HEK293T (cell line): ENCODE data around the gene SEL1L3.

Experiments used
- CTCF ChIA-PET: fragments of 350-600 bp; formaldehyde crosslinking; extraction: SDS; loops from one replicate; lab custom pipeline; 2021; ENCODE audit warnings: antibody characterized with exemption, inconsistent platforms; lab: Yijun Ruan, JAX
- POLR2A ChIA-PET: fragments of 350-600 bp; formaldehyde crosslinking; extraction: SDS; loops from one replicate; lab custom pipeline; 2020; ENCODE audit warnings: antibody characterized with exemption, inconsistent platforms; lab: Yijun Ruan, JAX
- DNase-seq: peaks from one replicate; pipeline ENCODE4 v3.0.0; 2012; ENCODE audit warnings: mixed read lengths; ENCODE audit errors: extremely low spot score
- ARNT ChIP-seq: fragments of 450-650 bp; IDR thresholded peaks from 2 replicates; pipeline ENCODE4 v1.6.1; 2017; ENCODE audit warnings: mild to moderate bottlenecking
- BHLHE40 ChIP-seq: fragments of 450-650 bp; IDR thresholded peaks from 2 replicates; pipeline ENCODE4 v1.6.1; 2016; ENCODE audit warnings: mild to moderate bottlenecking, moderate library complexity, borderline replicate concordance
- CTBP1 ChIP-seq: fragments of 450-650 bp; IDR thresholded peaks from 2 replicates; pipeline ENCODE4 v1.6.1; 2016; ENCODE audit warnings: borderline replicate concordance
- ELF4 ChIP-seq: fragments of 450-650 bp; IDR thresholded peaks from 2 replicates; pipeline ENCODE4 v1.6.1; 2017; ENCODE audit warnings: antibody characterized with exemption
- FOXA1 ChIP-seq: fragments of 450-650 bp; IDR thresholded peaks from 2 replicates; pipeline ENCODE4 v1.6.1; 2016; ENCODE audit warnings: mild to moderate bottlenecking
- FOXK2 ChIP-seq: fragments of 450-650 bp; IDR thresholded peaks from 2 replicates; pipeline ENCODE4 v1.6.1; 2016; ENCODE audit warnings: mild to moderate bottlenecking
- FOXM1 ChIP-seq: fragments of 450-650 bp; IDR thresholded peaks from 2 replicates; pipeline ENCODE4 v1.6.1; 2017; ENCODE audit warnings: mild to moderate bottlenecking, borderline replicate concordance
- HDGF ChIP-seq: fragments of 450-650 bp; IDR thresholded peaks from 2 replicates; pipeline ENCODE4 v1.6.1; 2017; ENCODE audit warnings: antibody characterized with exemption, borderline replicate concordance
- L3MBTL2 ChIP-seq: fragments of 450-650 bp; conservative IDR thresholded peaks from 2 replicates; pipeline ENCODE4 v1.6.1; 2016; ENCODE audit warnings: mild to moderate bottlenecking
- LEF1 ChIP-seq: fragments of 450-650 bp; IDR thresholded peaks from 2 replicates; pipeline ENCODE4 v1.6.1; 2017; ENCODE audit warnings: mild to moderate bottlenecking, borderline replicate concordance
- NFRKB ChIP-seq: fragments of 450-650 bp; IDR thresholded peaks from 2 replicates; pipeline ENCODE4 v1.6.1; 2016; ENCODE audit warnings: mild to moderate bottlenecking, moderate library complexity
- SP1 ChIP-seq: fragments of 450-650 bp; IDR thresholded peaks from 2 replicates; pipeline ENCODE4 v1.6.1; 2017
- SUZ12 ChIP-seq: fragments of 450-650 bp; IDR thresholded peaks from 2 replicates; pipeline ENCODE4 v1.6.1; 2016; ENCODE audit warnings: mild to moderate bottlenecking
- TARDBP ChIP-seq: fragments of 450-650 bp; IDR thresholded peaks from 2 replicates; pipeline ENCODE4 v1.6.1; 2016
- ZNF384 ChIP-seq: fragments of 450-650 bp; IDR thresholded peaks from 2 replicates; pipeline ENCODE4 v1.6.1; 2016
- TF ChIP-seq, protein P1 (sequence below): fragments of 450-650 bp; IDR thresholded peaks from 2 replicates; pipeline ENCODE4 v1.6.1; 2016

SEL1L3 gene

GRCh38 chr4:25750874-25751273, 111.9 kb downstream of the SEL1L3 start:
- no peak for TF ChIP-seq LEF1
- TF ChIP-seq, protein P1, sequence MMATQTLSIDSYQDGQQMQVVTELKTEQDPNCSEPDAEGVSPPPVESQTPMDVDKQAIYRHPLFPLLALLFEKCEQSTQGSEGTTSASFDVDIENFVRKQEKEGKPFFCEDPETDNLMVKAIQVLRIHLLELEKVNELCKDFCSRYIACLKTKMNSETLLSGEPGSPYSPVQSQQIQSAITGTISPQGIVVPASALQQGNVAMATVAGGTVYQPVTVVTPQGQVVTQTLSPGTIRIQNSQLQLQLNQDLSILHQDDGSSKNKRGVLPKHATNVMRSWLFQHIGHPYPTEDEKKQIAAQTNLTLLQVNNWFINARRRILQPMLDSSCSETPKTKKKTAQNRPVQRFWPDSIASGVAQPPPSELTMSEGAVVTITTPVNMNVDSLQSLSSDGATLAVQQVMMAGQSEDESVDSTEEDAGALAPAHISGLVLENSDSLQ = no peak
- TF ChIP-seq TARDBP = no peak
- no peak for TF ChIP-seq ZNF384
- TF ChIP-seq NFRKB = no peak
- no peak for TF ChIP-seq SUZ12
- no peak for TF ChIP-seq ELF4
- TF ChIP-seq L3MBTL2 = no peak
- no peak for TF ChIP-seq BHLHE40
- TF ChIP-seq FOXK2 = no peak
- TF ChIP-seq CTBP1 = no peak
- TF ChIP-seq ARNT = no peak
- no peak for TF ChIP-seq HDGF
- TF ChIP-seq SP1 = no peak
- no peak for TF ChIP-seq FOXA1
- no peak for TF ChIP-seq FOXM1
- CTCF ChIA-PET = interaction anchor here (0.5 kb wide), 1 partner anchor 1355 kb away, joined by 4 read pairs; no protein-coding TSS in a partner anchor
- DNase-seq = no peak
- POLR2A ChIA-PET = no interaction called here

- ChIA-PET CTCF (no interaction called here), POLR2A (no interaction called here)
- TF ChIP-seq L3MBTL2 (no peak), FOXM1 (no peak), ELF4 (no peak), ZNF384 (no peak), BHLHE40 (no peak), SP1 (no peak), HDGF (no peak), CTBP1 (no peak)
- TF ChIP-seq, protein P1 = no peak
- no peak for DNase-seq
Measured at GRCh38 chr4:25749150-25749794, 113.5 kb downstream of the SEL1L3 start.

DNA sequence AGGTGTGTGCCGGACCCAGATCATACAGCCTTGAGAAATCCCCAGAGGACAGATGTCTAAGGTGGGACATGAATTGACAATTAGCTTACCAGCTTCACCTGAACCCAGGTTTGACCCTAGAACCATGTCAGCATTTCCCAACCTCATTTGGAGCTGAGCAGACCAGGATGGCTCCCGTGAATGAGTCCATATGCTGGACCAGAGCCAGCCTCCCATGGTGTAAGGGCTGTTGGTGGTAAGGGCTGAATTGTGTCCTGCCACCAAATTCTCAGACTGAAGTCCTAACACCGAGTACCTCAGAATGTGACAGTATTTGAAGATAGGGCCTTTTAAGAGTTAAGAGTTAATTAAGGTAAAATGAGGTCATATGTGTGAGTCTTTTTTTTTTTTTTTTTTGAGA, 118.8 kb downstream of the SEL1L3 start:
- CTCF ChIA-PET = no interaction called here
- no peak for DNase-seq
- TF ChIP-seq TARDBP (no peak), NFRKB (no peak), CTBP1 (no peak), SUZ12 (no peak), L3MBTL2 (no peak), FOXA1 (no peak), ARNT (no peak), FOXM1 (no peak), ELF4 (no peak), SP1 (no peak), LEF1 (no peak), FOXK2 (no peak), ZNF384 (no peak)
- TF ChIP-seq, protein P1 = no peak
- POLR2A ChIA-PET = interaction anchor here (1.3 kb wide), 1 partner anchor 19 kb away, joined by 3 read pairs; no protein-coding TSS in a partner anchor

- DNase-seq = no peak
- TF ChIP-seq TARDBP = no peak
- no peak for TF ChIP-seq BHLHE40
- no peak for TF ChIP-seq FOXM1
- no peak for TF ChIP-seq FOXA1
- TF ChIP-seq NFRKB = no peak
- CTCF ChIA-PET = no interaction called here
- POLR2A ChIA-PET = no interaction called here
Measured at GRCh38 chr4:25729564-25729963, 133.2 kb downstream of the SEL1L3 start.

DNA sequence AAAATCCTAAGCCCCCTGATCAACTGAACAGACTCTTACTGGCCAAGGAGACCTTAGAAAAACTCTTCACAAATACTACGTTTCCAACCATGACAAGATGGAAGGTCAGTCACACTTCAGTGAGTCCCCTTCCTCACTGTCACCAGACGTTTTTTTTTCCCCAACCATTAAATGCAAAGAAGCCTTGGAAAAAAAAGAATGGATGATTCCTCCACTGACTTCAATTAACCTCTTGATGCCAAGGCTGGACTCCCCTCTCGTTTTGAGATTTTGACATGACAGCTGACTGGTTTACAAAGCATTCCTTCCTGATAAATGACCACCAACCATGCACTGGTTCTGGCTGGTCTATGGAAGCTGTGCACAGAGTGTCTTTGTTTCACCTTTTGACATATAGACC, 133.9 kb downstream of the SEL1L3 start:
- CTCF ChIA-PET = no interaction called here
- TF ChIP-seq ZNF384 = no peak
- TF ChIP-seq TARDBP = no peak
- TF ChIP-seq SUZ12 = no peak
- no peak for TF ChIP-seq SP1
- TF ChIP-seq CTBP1 = no peak
- no peak for TF ChIP-seq FOXA1
- TF ChIP-seq LEF1 = no peak
- no peak for TF ChIP-seq FOXM1
- TF ChIP-seq NFRKB = no peak
- no peak for TF ChIP-seq ARNT
- no peak for TF ChIP-seq L3MBTL2
- no peak for TF ChIP-seq ELF4
- no peak for TF ChIP-seq FOXK2
- no peak for TF ChIP-seq HDGF
- TF ChIP-seq BHLHE40 = no peak
- TF ChIP-seq, protein P1 = no peak
- no peak for DNase-seq
- POLR2A ChIA-PET = no interaction called here
